A549 (cell line): Measurements from ENCODE around the gene KIZ. TPM values are rescaled to one million over a fixed set of nuclear protein-coding genes. Genes with fewer than 3 reads are reported as not detected.

ENCODE experiments used
- ATAC-seq, 2 experiments: fragments of 200-7000 bp in 1 of 2; fragments of >200 bp in 1 of 2; cut with Nextera tagmentation in 1 of 2; cut with Tn5 transposase in 1 of 2; 3 replicates each; pipeline versions ENCODE4 v1.8.0 to v1.9.1; 2018 to 2020; ENCODE audit warnings: mild to moderate bottlenecking in 1 of 2, moderate library complexity in 1 of 2
- CTCF ChIA-PET: fragments of 300-600 bp; sonication (Branson Sonifier 250); formaldehyde crosslinking; extraction: SDS; loops from one replicate; lab custom pipeline; 2021; ENCODE audit warnings: antibody characterized with exemption, inconsistent platforms; lab: Yijun Ruan, JAX
- POLR2A ChIA-PET: fragments of 350-600 bp; formaldehyde crosslinking; extraction: SDS; loops from one replicate; lab custom pipeline; 2021; ENCODE audit warnings: antibody characterized with exemption, inconsistent platforms; lab: Yijun Ruan, JAX
- DNase-seq, 2 experiments: peaks; one replicate each; pipeline versions ENCODE4 v3.0.0 to v3.0.0-alpha.2; 2011 to 2016; ENCODE audit warnings: low read depth in 1 of 2, low spot score in 1 of 2
- FAIRE-seq: peaks from 2 replicates; lab custom pipeline; 2011; peaks lifted over from hg19 to GRCh38; lab: Jason Lieb, UNC
- H3K27ac ChIP-seq, 2 experiments: fragments of >200 bp; sonication (Bioruptor Twin); formaldehyde crosslinking; 3 replicates each; pipeline ENCODE4 v1.5.1; 2016 to 2017
- H3K4me1 ChIP-seq: fragments of >200 bp; sonication (Bioruptor Twin); formaldehyde crosslinking; 3 replicates; pipeline ENCODE4 v1.6.1; 2016
- H3K4me2 ChIP-seq: fragments of >200 bp; sonication (Bioruptor Twin); formaldehyde crosslinking; 3 replicates; pipeline ENCODE4 v1.6.1; 2016
- H3K4me3 ChIP-seq: fragments of >200 bp; sonication (Bioruptor Twin); formaldehyde crosslinking; 3 replicates; pipeline ENCODE4 v1.5.1; 2016
- H3K9me3 ChIP-seq: fragments of >200 bp; sonication (Bioruptor Twin); formaldehyde crosslinking; 3 replicates; pipeline ENCODE4 v1.6.1; 2016
- BCL3 ChIP-seq: fragments of >200 bp; sonication (Bioruptor Twin); formaldehyde crosslinking; IDR thresholded peaks from 3 replicates; pipeline ENCODE4 v1.6.1; 2016
- BHLHE40 ChIP-seq: IDR thresholded peaks from 2 replicates; pipeline ENCODE4 v1.6.1; 2012; ENCODE audit warnings: low read depth, low read length, inconsistent platforms
- CHD2 ChIP-seq: fragments of 150-350 bp; IDR thresholded peaks from 2 replicates; pipeline ENCODE4 v1.6.1; 2014; ENCODE audit warnings: low read length; ENCODE audit not compliant: partially characterized antibody
- ELK1 ChIP-seq: fragments of 150-350 bp; IDR thresholded peaks from 2 replicates; pipeline ENCODE4 v1.6.1; 2014; ENCODE audit warnings: low read depth, mild to moderate bottlenecking, low read length
- ESRRA ChIP-seq: fragments of 150-350 bp; IDR thresholded peaks from 2 replicates; pipeline ENCODE4 v1.6.1; 2014; ENCODE audit warnings: mild to moderate bottlenecking, low read length, borderline replicate concordance
- FOSL2 ChIP-seq, 2 experiments: fragments of 450-650 bp in 1 of 2; fragments of >200 bp in 1 of 2; sonication (Bioruptor Twin) in 1 of 2; formaldehyde crosslinking; IDR thresholded peaks; 2 replicates each; pipeline versions ENCODE4 v1.5.0 to v1.6.1; 2016 to 2020; ENCODE audit warnings: mild to moderate bottlenecking in 1 of 2, moderate library complexity in 1 of 2
- FOXS1 ChIP-seq: fragments of 250-450 bp; sonication (Bioruptor Pico); IDR thresholded peaks from 2 replicates; pipeline ENCODE4 v1.5.0; 2020; ENCODE audit warnings: mild to moderate bottlenecking, moderate library complexity
- GATA3 ChIP-seq: IDR thresholded peaks from 2 replicates; pipeline ENCODE4 v1.6.1; 2012; ENCODE audit warnings: borderline replicate concordance
- HES2 ChIP-seq: fragments of >200 bp; sonication (Bioruptor Twin); formaldehyde crosslinking; IDR thresholded peaks from 2 replicates; pipeline ENCODE4 v1.6.1; 2016
- HEYL ChIP-seq: fragments of 250-450 bp; sonication (Bioruptor Pico); IDR thresholded peaks from 2 replicates; pipeline ENCODE4 v1.8.0; 2021; ENCODE audit warnings: mild to moderate bottlenecking, moderate library complexity
- HOXA7 ChIP-seq: fragments of 250-450 bp; sonication (Bioruptor Pico); IDR thresholded peaks from 2 replicates; pipeline ENCODE4 v1.5.0; 2020; ENCODE audit warnings: mild to moderate bottlenecking, moderate library complexity
- MAX ChIP-seq: IDR thresholded peaks from 2 replicates; pipeline ENCODE4 v1.6.1; 2012
- MYC ChIP-seq: IDR thresholded peaks from 2 replicates; pipeline ENCODE4 v1.6.1; 2012; ENCODE audit warnings: mild to moderate bottlenecking, inconsistent platforms, low read length, improper control_type of control experiment, borderline replicate concordance
- NFE2L2 ChIP-seq: fragments of 150-350 bp; conservative IDR thresholded peaks from 2 replicates; pipeline ENCODE4 v1.6.1; 2014; ENCODE audit warnings: low read length
- NPAS2 ChIP-seq: fragments of 250-450 bp; sonication (Bioruptor Pico); IDR thresholded peaks from 2 replicates; pipeline ENCODE4 v1.8.0; 2022; ENCODE audit warnings: mild to moderate bottlenecking, moderate library complexity, borderline replicate concordance
- PBX3 ChIP-seq: IDR thresholded peaks from 2 replicates; pipeline ENCODE4 v1.6.1; 2012
- POLR2AphosphoS2 ChIP-seq: conservative IDR thresholded peaks from 2 replicates; pipeline ENCODE4 v1.6.1; 2012; ENCODE audit warnings: low read length, improper control_type of control experiment, inconsistent platforms
- RFX5 ChIP-seq: fragments of 450-650 bp; IDR thresholded peaks from 2 replicates; pipeline ENCODE4 v1.7.1; 2014; ENCODE audit warnings: antibody characterized with exemption, mild to moderate bottlenecking, moderate library complexity
- RNF2 ChIP-seq: fragments of 200-600 bp; sonication (generic); IDR thresholded peaks from 2 replicates; pipeline ENCODE4 v1.6.1; 2016; ENCODE audit warnings: low read depth, mild to moderate bottlenecking, antibody characterized with exemption, moderate library complexity, borderline replicate concordance
- SREBF2 ChIP-seq: fragments of 450-650 bp; IDR thresholded peaks from 2 replicates; pipeline ENCODE4 v1.6.1; 2014; ENCODE audit warnings: mild to moderate bottlenecking, moderate library complexity
- TFCP2L1 ChIP-seq: fragments of 250-450 bp; sonication (Bioruptor Pico); IDR thresholded peaks from 2 replicates; pipeline ENCODE4 v1.5.0; 2021; ENCODE audit warnings: mild to moderate bottlenecking
- TP53 ChIP-seq: fragments of 250-450 bp; sonication (Bioruptor Pico); IDR thresholded peaks from 2 replicates; pipeline ENCODE4 v1.5.0; 2021; ENCODE audit warnings: mild to moderate bottlenecking, moderate library complexity
- USF2 ChIP-seq: fragments of 450-650 bp; IDR thresholded peaks from 2 replicates; pipeline ENCODE4 v1.6.1; 2014; ENCODE audit warnings: antibody characterized with exemption
- ZC3H11A ChIP-seq: fragments of 450-650 bp; IDR thresholded peaks from 2 replicates; pipeline ENCODE4 v1.6.1; 2014; ENCODE audit warnings: antibody characterized with exemption, mild to moderate bottlenecking
- ZSCAN20 ChIP-seq: fragments of 250-450 bp; sonication (Bioruptor Pico); IDR thresholded peaks from 2 replicates; pipeline ENCODE4 v1.8.0; 2022; ENCODE audit warnings: mild to moderate bottlenecking, moderate library complexity
- whole genome bisulfite sequencing: methylation state at CpG from one replicate; pipeline ENCODE4 v1.1.6; 2017; ENCODE audit errors: missing lambda C conversion rate; 5-methylcytosine and 5-hydroxymethylcytosine counted together
- polyA plus RNA-seq, 4 experiments: library from polyadenylated mRNA; depleted of rRNA in 3 of 4; stranded (reverse); fragments of >200 nt; fragmentation: RNase III in 1 of 4; extraction: RNeasy Plus Mini Kit Qiagen cat#74134 plus additional on column Dnase treatment in 1 of 4; gene quantifications; 2 replicates in 3 of 4; 3 replicates in 1 of 4; pipeline ENCODE4 v1.2.3, GENCODE V29; 2011 to 2017

Gene KIZ
- polyA plus RNA-seq, 2 of the 4 experiments (the other 2 are of a cell fraction) = 6.3 to 19.1 TPM

- Histone ChIP-seq H3K4me1 (no peaks in the 10 kb centered on the region), H3K4me2 (no peak overlapping the region), H3K27ac (no peak overlapping the region), H3K4me3 (no peak overlapping the region), H3K9me3 (peaks cover 14% of the 10 kb centered on the region; the same call in 2 of the 3 replicates)
- POLR2A ChIA-PET = no interaction called here
- ATAC-seq (no peak), FAIRE-seq (no peak), DNase-seq (no peak)
- TF ChIP-seq TP53 (CRISPR knock-in tag) (no peak), FOXS1 (CRISPR knock-in tag) (no peak), ESRRA (no peak), CHD2 (no peak), ZSCAN20 (CRISPR knock-in tag) (no peak), POLR2AphosphoS2 (no peak), HES2 (no peak), NPAS2 (CRISPR knock-in tag) (no peak), USF2 (no peak), MAX (no peak), GATA3 (no peak), PBX3 (no peak), HOXA7 (no peak), MYC (no peak), HEYL (CRISPR knock-in tag) (no peak), ZC3H11A (no peak)
- CTCF ChIA-PET = interaction anchor here (4.5 kb wide), 1 partner anchor 63 kb away, joined by 17 read pairs; no protein-coding TSS in a partner anchor
- WGBS = 66% methylated on average over 2 of the region's 2 CpGs
Observed at GRCh38 chr20:21173485-21173884, 47.6 kb downstream of the KIZ start.

- ATAC-seq (no peak), DNase-seq (no peak), FAIRE-seq (no peak)
- Histone ChIP-seq H3K27ac (no peak overlapping the region), H3K4me3 (no peak overlapping the region), H3K4me2 (no peak overlapping the region), H3K4me1 (no peaks in the 10 kb centered on the region), H3K9me3 (peaks cover 14% of the 10 kb centered on the region; the same call in 2 of the 3 replicates)
- CTCF ChIA-PET = interaction anchor here (4.5 kb wide), 1 partner anchor 61 kb away, joined by 17 read pairs; no protein-coding TSS in a partner anchor
- TF ChIP-seq HES2 = no peak
- TF ChIP-seq ZSCAN20 (CRISPR knock-in tag) = no peak
- no peak for TF ChIP-seq SREBF2
- TF ChIP-seq POLR2AphosphoS2 = no peak
- TF ChIP-seq RFX5 = no peak
- no peak for TF ChIP-seq ELK1
- no peak for TF ChIP-seq FOSL2 (IDR thresholded peaks at IDR 0.05)
- no peak for TF ChIP-seq FOSL2 (CRISPR knock-in tag; IDR thresholded peaks at IDR 0.05)
- TF ChIP-seq BCL3 = no peak
- TF ChIP-seq USF2 = no peak
- no peak for TF ChIP-seq NPAS2 (CRISPR knock-in tag)
- no peak for TF ChIP-seq ESRRA
- TF ChIP-seq NFE2L2 = no peak
- no peak for TF ChIP-seq BHLHE40
- no peak for TF ChIP-seq TFCP2L1
- no peak for TF ChIP-seq RNF2
- no peak for TF ChIP-seq MAX
- TF ChIP-seq GATA3 = no peak
- POLR2A ChIA-PET = no interaction called here
- WGBS = 62% methylated on average over 2 of the region's 2 CpGs
Observed at GRCh38 chr20:21174516-21175239, 48.8 kb downstream of the KIZ start.
